IMR-90 (cell line): ENCODE measurements around the gene MEX3A. TPM values are rescaled to one million over a fixed set of nuclear protein-coding genes. Genes with fewer than 3 reads are reported as not detected.

Experiments used
- ATAC-seq: fragments of 200-7000 bp; cut with Tn5 transposase; 2 replicates; pipeline ENCODE4 v1.9.1; 2020; ENCODE audit warnings: low read depth, mild to moderate bottlenecking, moderate library complexity
- BruUV-seq: library from RNA; stranded (reverse); fragments of 400-500 nt; replicated peaks from 2 replicates; lab custom pipeline; 2021; lab: Mats Ljungman, UMichigan
- CTCF ChIA-PET: fragments of 300-600 bp; formaldehyde crosslinking; extraction: SDS; loops from one replicate; lab custom pipeline; 2021; ENCODE audit warnings: antibody characterized with exemption; lab: Yijun Ruan, JAX
- POLR2A ChIA-PET: fragments of 300-600 bp; sonication (Branson Sonifier 250); formaldehyde crosslinking; loops from one replicate; lab custom pipeline; 2022; ENCODE audit warnings: antibody characterized with exemption; ENCODE audit not compliant: unreplicated experiment; lab: Charles Lee
- DNase-seq: peaks from one replicate; pipeline ENCODE4 v3.0.0; 2013
- H2AFZ ChIP-seq: replicated peaks from 2 replicates; pipeline ENCODE3; 2013; ENCODE audit warnings: low read length, mild to moderate bottlenecking; ENCODE audit not compliant: poor library complexity
- H2AK5ac ChIP-seq: 2 replicates; pipeline ENCODE4 v1.6.1; 2013; ENCODE audit warnings: low read depth, low read length, inconsistent platforms
- H2AK9ac ChIP-seq: replicated peaks from 2 replicates; pipeline ENCODE3; 2013; ENCODE audit warnings: mild to moderate bottlenecking, low read depth, low read length, moderate library complexity; ENCODE audit not compliant: poor library complexity
- H2BK120ac ChIP-seq: 2 replicates; pipeline ENCODE4 v1.6.1; 2013; ENCODE audit warnings: low read depth, low read length, inconsistent platforms
- H2BK15ac ChIP-seq: 3 replicates; pipeline ENCODE4 v1.6.1; 2013; ENCODE audit warnings: low read depth, low read length, inconsistent platforms
- H2BK20ac ChIP-seq: 2 replicates; pipeline ENCODE4 v1.6.1; 2013; ENCODE audit warnings: low read depth, mild to moderate bottlenecking, inconsistent platforms, low read length, moderate library complexity
- H2BK5ac ChIP-seq: 2 replicates; pipeline ENCODE4 v1.6.1; 2013; ENCODE audit warnings: mild to moderate bottlenecking, low read depth, low read length, inconsistent platforms; ENCODE audit not compliant: poor library complexity, severe bottlenecking
- H3K14ac ChIP-seq: replicated peaks from 2 replicates; pipeline ENCODE4 v1.6.1; 2013; ENCODE audit warnings: low read depth, low read length, inconsistent platforms
- H3K18ac ChIP-seq: 2 replicates; pipeline ENCODE4 v1.6.1; 2013; ENCODE audit warnings: low read depth, low read length, control low read depth
- H3K23ac ChIP-seq: 2 replicates; pipeline ENCODE4 v1.6.1; 2013; ENCODE audit warnings: low read depth, low read length, inconsistent platforms
- H3K27ac ChIP-seq: 2 replicates; pipeline ENCODE4 v1.5.1; 2013; ENCODE audit warnings: mild to moderate bottlenecking, control low read depth, low read length; ENCODE audit not compliant: insufficient read depth
- H3K27me3 ChIP-seq: 2 replicates; pipeline ENCODE4 v1.6.1; 2013; ENCODE audit warnings: low read length; ENCODE audit not compliant: control insufficient read depth, insufficient read depth
- H3K36me3 ChIP-seq: 2 replicates; pipeline ENCODE4 v1.6.1; 2013; ENCODE audit warnings: low read length, mixed read lengths; ENCODE audit not compliant: control insufficient read depth, insufficient read depth
- H3K4ac ChIP-seq: 2 replicates; pipeline ENCODE4 v1.6.1; 2013; ENCODE audit warnings: low read depth, low read length, inconsistent platforms
- H3K4me1 ChIP-seq: 2 replicates; pipeline ENCODE4 v1.6.1; 2013; ENCODE audit warnings: low read length, mixed read lengths; ENCODE audit not compliant: control insufficient read depth, insufficient read depth
- H3K4me2 ChIP-seq: 2 replicates; pipeline ENCODE4 v1.6.1; 2013; ENCODE audit warnings: low read depth, mild to moderate bottlenecking, control low read depth, low read length, moderate library complexity
- H3K4me3 ChIP-seq: 2 replicates; pipeline ENCODE4 v1.5.1; 2013; ENCODE audit warnings: low read depth, mild to moderate bottlenecking, control low read depth, low read length, moderate library complexity; ENCODE audit not compliant: insufficient read depth
- H3K56ac ChIP-seq: 2 replicates; pipeline ENCODE4 v1.6.1; 2013; ENCODE audit warnings: low read length, inconsistent platforms; ENCODE audit not compliant: insufficient read depth; ENCODE audit errors: extremely low read depth
- H3K79me1 ChIP-seq, 2 experiments: 2 replicates each; pipeline ENCODE4 v1.6.1; 2013; ENCODE audit warnings: low read length in 2 of 2, inconsistent platforms in 1 of 2, low read depth in 1 of 2
- H3K9ac ChIP-seq: 2 replicates; pipeline ENCODE4 v1.6.1; 2013; ENCODE audit warnings: low read depth, low read length, control low read depth
- H3K9me1 ChIP-seq: 2 replicates; pipeline ENCODE4 v1.6.1; 2013; ENCODE audit warnings: low read length, inconsistent platforms; ENCODE audit not compliant: insufficient read depth
- H3K9me3 ChIP-seq: 2 replicates; pipeline ENCODE4 v1.6.1; 2013; ENCODE audit warnings: low read length; ENCODE audit not compliant: control insufficient read depth, insufficient read depth
- H4K20me1 ChIP-seq: 2 replicates; pipeline ENCODE4 v1.6.1; 2013; ENCODE audit warnings: low read length, inconsistent platforms; ENCODE audit not compliant: insufficient read depth
- H4K5ac ChIP-seq: 2 replicates; pipeline ENCODE4 v1.6.1; 2013; ENCODE audit warnings: mild to moderate bottlenecking, low read depth, low read length, control low read depth
- H4K8ac ChIP-seq, 2 experiments: 2 replicates each; pipeline ENCODE4 v1.6.1; 2013; ENCODE audit warnings: low read depth in 2 of 2, low read length in 2 of 2, control low read depth in 1 of 2, inconsistent platforms in 1 of 2
- H4K91ac ChIP-seq: 2 replicates; pipeline ENCODE4 v1.6.1; 2013; ENCODE audit warnings: low read depth, low read length, inconsistent platforms; ENCODE audit not compliant: insufficient read depth
- CEBPB ChIP-seq: IDR thresholded peaks from 2 replicates; pipeline ENCODE4 v1.6.1; 2012; ENCODE audit warnings: low read depth, low read length, improper control_type of control experiment
- FOS ChIP-seq: fragments of 150-350 bp; IDR thresholded peaks from 2 replicates; pipeline ENCODE4 v1.6.1; 2016; ENCODE audit warnings: low read depth, low read length
- POLR2A ChIP-seq: IDR thresholded peaks from 2 replicates; pipeline ENCODE4 v1.6.1; 2012; ENCODE audit warnings: mild to moderate bottlenecking, low read depth, low read length
- RAD21 ChIP-seq: IDR thresholded peaks from 2 replicates; pipeline ENCODE4 v1.6.1; 2012; ENCODE audit warnings: low read length, improper control_type of control experiment
- WGBS, 2 experiments: methylation state at CpG; one replicate each; pipeline versions ENCODE4 v1.1.5 to v1.1.7; 2013; ENCODE audit warnings: missing lambda C conversion rate in 2 of 2; ENCODE audit not compliant: insufficient read length in 1 of 2; ENCODE audit errors: extremely low coverage in 2 of 2; 5-methylcytosine and 5-hydroxymethylcytosine counted together
- dilution Hi-C: fragments of 300-500 bp; cut with HindIII; formaldehyde crosslinking; loops from one replicate; pipeline ENCODE4 v1.14.3; 2018; ENCODE audit warnings: low sequenced_read_pairs; ENCODE audit not compliant: unreplicated experiment
- in situ Hi-C: fragments of 300-500 bp; cut with MboI; formaldehyde crosslinking; loops from 3 replicates; pipeline ENCODE4 v1.14.3; 2019; ENCODE audit warnings: low sequenced_read_pairs, inconsistent platforms, mixed read lengths
- intact Hi-C: fragments of 100-400 bp; cut with micrococcal nuclease; formaldehyde crosslinking; loops from 2 replicates; pipeline ENCODE4 v1.10.0; 2022
- polyA plus RNA-seq, 3 experiments: library from polyadenylated mRNA; depleted of rRNA; stranded (reverse); fragments of >200 nt; gene quantifications; 2 replicates each; pipeline ENCODE4 v1.2.3, GENCODE V29; 2012; ENCODE audit warnings: low replicate concordance in 1 of 3
- total RNA-seq: library from RNA; depleted of rRNA; stranded (reverse); fragments of >200 nt; gene quantifications from 2 replicates; pipeline ENCODE4 v1.2.3, GENCODE V29; 2012
- TF ChIP-seq, protein P1 (sequence below): conservative IDR thresholded peaks from 2 replicates; pipeline ENCODE4 v1.5.1; 2012; ENCODE audit warnings: mild to moderate bottlenecking, low read depth, low read length, improper control_type of control experiment

The MEX3A gene
- total and polyA plus RNA-seq, 2 of the 4 experiments (the other 2 are of a cell fraction), result 2.3 to 9.0 TPM

- Histone ChIP-seq H3K9me1 (peaks cover 12% of the 10 kb centered on the region), H3K79me1 (peaks cover 24 to 46% of the 10 kb centered on the region in 2 experiments), H4K20me1 (no peaks in the 10 kb centered on the region), H4K5ac (no peak overlapping the region), H2BK120ac (no peak overlapping the region), H3K23ac (peak overlapping the region; percentile 38), H3K56ac (no peak overlapping the region), H3K9ac (no peak overlapping the region), H3K9me3 (no peaks in the 10 kb centered on the region), H3K27ac (no peak overlapping the region), H4K91ac (no peak overlapping the region), H2AFZ (no peak overlapping the region), H2BK15ac (no peak overlapping the region), H3K18ac (no peak overlapping the region), H3K14ac (no peak overlapping the region), H3K36me3 (peaks cover 6% of the 10 kb centered on the region), H2BK20ac (no peak overlapping the region), H2BK5ac (no peak overlapping the region), H2AK9ac (peak overlapping the region; percentile 68), H2AK5ac (no peak overlapping the region), H3K4me3 (no peak overlapping the region), H4K8ac (no peak overlapping the region), H3K4me2 (no peak overlapping the region), H3K27me3 (no peaks in the 10 kb centered on the region), H3K4me1 (peaks cover 4% of the 10 kb centered on the region; the same call in 1 of the 2 replicates), H3K4ac (no peak overlapping the region)
- intact Hi-C loops, result no loop called here
- no peak for DNase-seq
- ChIA-PET CTCF (no interaction called here), POLR2A (no interaction called here)
- no peak for ATAC-seq
- no CpG with 5 or more reads among the region's 1 CpG for WGBS, 2 experiments
- dilution Hi-C loops, result no loop called here
- no peak for TF ChIP-seq POLR2A
- TF ChIP-seq RAD21, result no peak
- TF ChIP-seq FOS, result no peak
- TF ChIP-seq, protein P1, sequence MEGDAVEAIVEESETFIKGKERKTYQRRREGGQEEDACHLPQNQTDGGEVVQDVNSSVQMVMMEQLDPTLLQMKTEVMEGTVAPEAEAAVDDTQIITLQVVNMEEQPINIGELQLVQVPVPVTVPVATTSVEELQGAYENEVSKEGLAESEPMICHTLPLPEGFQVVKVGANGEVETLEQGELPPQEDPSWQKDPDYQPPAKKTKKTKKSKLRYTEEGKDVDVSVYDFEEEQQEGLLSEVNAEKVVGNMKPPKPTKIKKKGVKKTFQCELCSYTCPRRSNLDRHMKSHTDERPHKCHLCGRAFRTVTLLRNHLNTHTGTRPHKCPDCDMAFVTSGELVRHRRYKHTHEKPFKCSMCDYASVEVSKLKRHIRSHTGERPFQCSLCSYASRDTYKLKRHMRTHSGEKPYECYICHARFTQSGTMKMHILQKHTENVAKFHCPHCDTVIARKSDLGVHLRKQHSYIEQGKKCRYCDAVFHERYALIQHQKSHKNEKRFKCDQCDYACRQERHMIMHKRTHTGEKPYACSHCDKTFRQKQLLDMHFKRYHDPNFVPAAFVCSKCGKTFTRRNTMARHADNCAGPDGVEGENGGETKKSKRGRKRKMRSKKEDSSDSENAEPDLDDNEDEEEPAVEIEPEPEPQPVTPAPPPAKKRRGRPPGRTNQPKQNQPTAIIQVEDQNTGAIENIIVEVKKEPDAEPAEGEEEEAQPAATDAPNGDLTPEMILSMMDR, result no peak
- TF ChIP-seq CEBPB, result no peak
- BruUV-seq, result no TSS peak
- in situ Hi-C loops, result no loop called here
Observed at GRCh38 chr1:156056326-156056849, 25.9 kb downstream of the MEX3A start.
